Cerebellar cortex (tissue), 1 donor: Measurements from ENCODE around the gene RAD51B.
A peak's percentile ranks its signal among the peaks of the same experiment; 100 is the strongest.

Experiments used
- DNase-seq: peaks from one replicate; pipeline ENCODE4 v3.0.0-alpha.2; 2015; ENCODE audit warnings: low spot score

The RAD51B gene

GRCh38 chr14:68619790-68620574 lies 800.4 kb downstream of the RAD51B start:
- DNase-seq, result no peak

GRCh38 chr14:68621400-68622365 lies 802.1 kb downstream of the RAD51B start:
- DNase-seq, result no peak

DNA sequence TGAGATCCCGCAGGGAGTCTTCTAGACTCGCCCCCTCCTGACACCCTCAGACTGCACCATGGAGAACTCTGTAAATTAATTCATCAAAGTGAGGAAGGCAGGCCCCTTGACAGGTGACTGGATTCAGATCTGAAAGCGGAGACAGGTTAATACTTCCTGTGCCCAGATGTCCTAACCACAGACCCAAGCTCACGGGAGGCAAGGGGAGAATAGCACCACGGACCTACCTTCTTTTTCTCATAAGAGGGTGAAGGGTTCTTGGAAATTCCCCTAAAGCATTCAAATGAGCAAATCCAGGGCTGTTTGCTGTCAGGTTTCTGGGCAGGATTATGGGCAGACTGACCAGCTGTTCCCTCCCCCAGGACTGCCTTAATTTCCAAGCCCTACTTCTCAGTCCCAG lies 803.3 kb downstream of the RAD51B start:
- no peak for DNase-seq

DNA sequence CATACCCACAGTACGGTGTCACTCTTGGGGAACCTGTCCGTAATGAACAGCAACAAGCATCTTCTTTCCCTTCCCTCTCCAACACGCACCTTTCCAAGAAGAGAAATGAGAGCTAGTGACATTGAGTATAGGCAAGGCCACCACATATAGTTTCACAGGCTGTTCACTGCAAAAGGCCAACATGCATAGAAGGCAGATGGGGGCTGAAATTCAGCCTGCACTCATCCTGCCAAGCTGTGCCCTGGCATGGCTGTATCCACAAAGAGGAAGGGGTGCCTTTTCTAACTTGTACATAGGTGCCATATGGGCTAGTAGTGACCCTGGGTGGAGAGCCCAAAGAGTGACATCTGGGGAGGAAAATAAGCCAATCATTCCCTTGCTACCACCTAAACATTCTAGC lies 803.7 kb downstream of the RAD51B start:
- no peak for DNase-seq

DNA sequence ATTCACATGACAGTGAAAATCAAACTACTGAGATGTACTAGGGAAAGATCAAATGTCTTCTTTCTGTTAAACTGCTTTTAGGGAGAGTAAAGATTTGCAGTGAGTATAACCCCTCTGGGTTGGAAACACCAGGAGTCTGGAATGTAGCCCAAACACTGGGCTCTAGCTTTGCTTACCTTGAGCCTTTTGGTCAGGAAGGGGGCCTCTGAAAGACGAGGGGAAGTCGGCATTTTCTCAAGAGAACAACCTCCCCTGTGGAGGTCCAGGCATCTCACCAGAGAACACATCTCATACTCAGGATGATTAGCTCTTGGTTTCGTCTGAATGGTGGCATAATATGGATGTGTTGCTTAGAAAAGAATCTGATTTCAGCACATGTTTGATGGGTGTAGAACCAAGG lies 804.2 kb downstream of the RAD51B start:
- DNase-seq, result no peak

GRCh38 chr14:68624541-68625220 lies 805.1 kb downstream of the RAD51B start:
- DNase-seq, result no peak

DNA sequence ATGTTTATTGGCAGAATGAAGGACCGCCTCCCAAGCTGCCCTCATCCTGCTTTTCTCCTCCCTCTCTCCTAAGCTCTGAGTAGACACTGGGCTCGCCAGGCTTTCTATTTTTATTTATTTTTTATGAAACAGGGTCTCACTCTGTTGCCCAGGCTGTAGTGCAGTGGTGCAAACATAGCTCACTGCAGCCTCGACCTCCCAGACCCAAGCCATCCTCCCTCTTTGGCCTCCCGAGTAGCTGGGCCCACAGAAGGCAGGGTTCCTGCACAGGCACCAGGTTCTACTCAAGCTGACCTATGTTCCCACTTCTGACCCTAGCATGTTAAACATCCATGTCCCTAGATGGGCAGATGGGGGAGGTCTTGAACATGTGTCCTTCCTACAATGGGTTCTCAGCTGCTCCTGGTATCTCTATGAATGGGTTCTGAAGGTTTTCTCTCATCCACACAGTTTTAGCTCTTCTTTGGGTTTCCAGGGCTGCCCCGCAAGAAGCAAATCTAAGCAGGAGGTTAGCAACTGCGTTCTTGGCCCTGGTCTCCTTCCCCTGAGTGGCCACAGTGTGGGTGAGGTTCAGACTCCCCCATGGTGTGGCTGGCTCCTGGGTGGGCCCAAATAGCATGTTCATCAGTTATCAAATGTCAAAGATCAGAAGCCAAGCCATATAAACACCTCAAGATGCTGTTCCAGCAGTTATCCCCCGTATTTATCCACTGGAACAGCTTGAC lies 805.9 kb downstream of the RAD51B start:
- no peak for DNase-seq

DNA sequence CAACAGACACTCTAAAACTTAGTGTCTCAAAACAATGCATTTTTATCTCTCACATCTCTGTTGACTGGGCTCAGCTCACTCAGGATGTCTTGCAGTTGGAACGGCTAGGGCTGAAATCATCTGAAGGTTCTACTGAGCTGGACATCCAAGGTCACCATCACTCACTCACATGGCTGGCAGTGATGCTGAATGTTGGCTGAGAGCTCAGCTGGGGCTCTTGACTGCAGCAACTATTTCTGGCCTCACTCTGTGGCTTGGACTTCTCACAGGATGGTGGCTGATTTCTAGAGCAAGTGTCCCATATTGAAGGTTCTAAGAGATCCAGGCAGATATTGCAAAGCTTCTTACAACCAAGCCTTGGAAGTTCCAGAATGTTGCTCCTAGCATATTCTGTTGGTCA lies 806.8 kb downstream of the RAD51B start:
- no peak for DNase-seq

DNA sequence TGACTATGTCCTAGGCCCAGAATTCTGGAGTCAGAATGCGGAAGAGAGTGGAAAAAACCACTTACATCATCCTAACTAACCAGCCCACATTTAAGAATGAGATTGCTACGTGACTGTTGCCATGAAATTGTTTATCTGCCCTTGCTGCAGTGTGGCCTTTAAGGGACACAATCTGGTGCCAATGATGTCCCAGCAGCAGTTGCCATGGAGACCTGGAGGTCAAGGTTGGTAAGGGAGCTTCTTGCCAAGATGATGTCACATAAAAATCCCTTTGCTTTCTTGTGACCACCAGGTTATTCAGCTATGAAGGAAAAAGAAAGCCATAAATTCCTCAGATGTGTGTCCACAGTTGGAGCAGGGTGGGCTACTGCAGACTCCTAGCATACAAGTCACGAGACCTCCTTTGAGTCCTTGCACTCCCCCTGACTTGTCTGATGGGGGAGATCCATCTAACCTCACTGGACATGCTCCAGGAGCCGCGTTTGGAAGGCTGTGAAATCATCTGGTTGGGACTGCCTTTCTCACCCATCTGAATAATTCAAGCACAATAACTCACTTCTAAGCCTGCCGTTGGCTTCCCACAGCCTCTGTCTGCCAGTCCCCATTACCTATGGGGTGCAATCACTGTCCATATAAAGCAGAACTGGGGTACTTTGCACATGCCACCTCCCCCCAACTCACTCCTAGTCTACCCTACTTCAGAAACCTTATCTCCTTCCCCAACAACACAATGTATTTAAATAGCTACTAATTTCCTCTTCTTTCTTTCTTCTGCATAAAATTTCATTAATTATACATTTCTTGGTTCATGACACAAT lies 807.7 kb downstream of the RAD51B start:
- DNase-seq, result peak; percentile 19

DNA sequence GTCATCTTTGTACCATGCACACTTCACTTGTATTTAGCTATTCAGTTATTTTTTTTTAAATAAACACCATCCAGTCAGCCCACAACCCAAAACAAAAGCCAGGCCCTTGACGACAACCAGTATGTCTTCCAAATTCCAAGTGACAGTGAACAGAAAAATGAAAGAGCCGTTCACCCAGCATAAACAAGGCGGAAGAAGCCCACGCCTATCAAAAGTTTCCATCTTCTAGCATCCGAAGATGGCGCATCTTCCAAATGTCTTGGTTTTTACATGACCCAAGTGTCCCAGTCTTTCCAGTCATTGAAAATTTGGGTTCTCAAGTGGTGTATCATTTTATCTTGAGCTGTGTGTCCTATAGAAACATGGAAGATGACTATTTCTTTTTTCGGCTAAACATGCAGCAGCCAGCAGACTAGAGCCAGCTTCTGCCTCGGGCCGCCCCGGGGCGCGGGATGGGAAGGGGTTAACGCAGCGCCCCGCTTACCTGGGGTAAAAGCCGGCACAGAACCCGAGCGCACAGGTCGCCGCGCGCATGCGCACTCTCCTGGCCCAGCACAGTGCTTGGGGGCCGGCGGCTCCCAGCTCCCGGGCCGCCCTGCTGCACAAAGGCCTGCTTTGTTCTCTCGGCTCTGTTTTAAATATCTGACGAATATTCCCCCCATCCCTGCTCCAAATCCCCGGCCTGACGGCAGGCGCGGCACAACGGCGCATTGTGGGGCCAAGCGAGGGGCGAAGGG lies 808.5 kb downstream of the RAD51B start:
- DNase-seq, result no peak

GRCh38 chr14:68628605-68629310 lies 809.2 kb downstream of the RAD51B start:
- no peak for DNase-seq

- DNase-seq, result no peak
Measured at GRCh38 chr14:68630081-68630571, 810.5 kb downstream of the RAD51B start.

- no peak for DNase-seq
Measured at GRCh38 chr14:68630611-68631393, 811.2 kb downstream of the RAD51B start.

DNA sequence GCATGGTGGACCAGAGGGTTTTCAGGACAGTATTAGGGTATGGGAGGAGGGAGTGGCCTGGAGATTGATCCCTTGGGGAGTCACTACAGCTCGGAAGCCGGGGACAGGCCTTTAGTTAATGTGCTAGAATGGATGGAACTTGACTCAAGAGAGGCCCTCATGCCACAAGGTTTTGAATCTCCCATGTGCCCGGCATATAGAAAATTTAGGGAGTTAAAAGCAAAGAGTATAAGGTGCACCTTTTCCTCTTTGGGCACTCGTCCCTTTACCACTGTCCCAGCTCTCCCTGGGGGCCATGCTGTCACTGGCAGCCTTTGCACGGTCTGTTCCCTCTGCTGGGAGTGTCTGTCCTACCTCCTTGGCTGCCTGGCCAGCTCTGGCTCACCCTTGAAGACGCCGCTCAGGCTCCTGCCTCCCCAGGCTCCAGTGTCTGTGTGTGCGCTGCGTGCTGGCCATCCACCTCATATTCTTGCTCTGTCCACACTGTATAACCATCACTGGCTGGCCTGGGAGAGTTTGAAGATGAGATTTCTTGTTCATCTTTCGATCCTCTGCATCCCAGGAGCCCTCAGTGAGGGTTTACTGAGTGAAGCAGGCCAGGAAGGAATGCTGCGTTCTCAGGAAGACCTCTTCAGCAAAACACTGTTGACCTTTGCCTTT lies 811.9 kb downstream of the RAD51B start:
- no peak for DNase-seq

DNA sequence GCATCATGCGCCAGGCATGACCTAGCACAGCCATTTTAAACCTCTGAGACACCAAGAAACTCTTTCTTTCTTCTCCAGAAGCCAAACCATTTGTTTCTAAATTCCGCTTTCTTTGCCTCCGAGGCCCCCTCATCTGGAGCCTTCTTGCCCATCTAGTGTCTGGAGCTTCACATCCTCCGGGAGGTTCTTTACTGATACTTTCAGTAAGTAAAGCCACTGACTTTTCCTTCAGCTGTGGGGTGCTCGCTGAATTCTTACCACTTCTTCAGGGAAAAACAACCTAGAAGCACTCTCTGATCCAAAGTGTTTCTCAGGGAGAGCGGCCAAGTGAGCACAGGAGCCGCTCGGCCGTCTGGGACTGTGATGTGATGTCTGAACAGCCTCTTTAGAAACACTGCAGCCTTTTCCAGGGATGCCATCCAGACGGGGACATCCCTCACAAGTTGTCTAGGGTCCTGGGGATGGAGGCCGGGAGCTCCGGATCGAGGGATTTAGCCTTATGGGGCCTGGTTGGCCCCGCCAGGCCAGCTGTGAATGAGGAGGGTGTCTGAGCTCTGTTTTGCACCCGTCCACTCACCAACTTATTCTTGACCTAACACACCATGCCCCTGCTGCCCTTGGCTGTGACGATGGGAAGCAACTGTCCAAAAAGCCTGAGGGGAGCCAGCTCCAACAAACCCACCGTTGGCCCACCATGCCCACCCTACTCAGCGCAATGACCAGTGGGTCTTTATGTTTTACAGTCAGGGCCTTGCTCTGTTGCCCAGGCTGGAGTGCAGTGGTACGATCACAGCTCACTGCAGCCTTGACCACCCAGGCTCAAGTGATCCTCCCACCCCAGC lies 812.7 kb downstream of the RAD51B start:
- DNase-seq, result no peak

- DNase-seq, result peak; percentile 16
Measured at GRCh38 chr14:68633131-68633991, 813.8 kb downstream of the RAD51B start.
